HEK293 (cell line): ENCODE results near the gene CLK1.

Experiments used
- CTCF ChIA-PET: fragments of 350-600 bp; formaldehyde crosslinking; extraction: SDS; loops from one replicate; lab custom pipeline; 2021; ENCODE audit warnings: antibody characterized with exemption; lab: Yijun Ruan, JAX
- POLR2A ChIA-PET: fragments of 300-600 bp; formaldehyde crosslinking; extraction: SDS; loops from one replicate; lab custom pipeline; 2020; ENCODE audit warnings: antibody characterized with exemption, inconsistent platforms; lab: Yijun Ruan, JAX
- H3K27ac ChIP-seq: fragments of 200-500 bp; sonication (Bioruptor generic); 2 replicates; pipeline ENCODE4 v1.5.1; 2014; ENCODE audit warnings: low read depth, low read length, control low read depth, inconsistent platforms; ENCODE audit errors: extremely low read depth
- H3K36me3 ChIP-seq, 2 experiments: fragments of 200-500 bp in 1 of 2; sonication (Bioruptor generic) in 1 of 2; 1 replicate in 1 of 2; 2 replicates in 1 of 2; pipeline ENCODE4 v1.5.1; 2014 to 2017; ENCODE audit warnings: inconsistent platforms in 2 of 2, low read length in 2 of 2; ENCODE audit not compliant: control insufficient read depth in 2 of 2, insufficient read depth in 1 of 2
- H3K4me1 ChIP-seq: fragments of 200-500 bp; sonication (Bioruptor generic); 2 replicates; pipeline ENCODE4 v1.5.1; 2014; ENCODE audit warnings: mild to moderate bottlenecking, low read length, inconsistent platforms; ENCODE audit not compliant: control insufficient read depth, insufficient read depth
- H3K4me3 ChIP-seq: 2 replicates; pipeline ENCODE4 v1.5.1; 2011; ENCODE audit warnings: low read depth, mild to moderate bottlenecking, control low read depth, low read length, moderate library complexity
- H3K9me3 ChIP-seq: fragments of 200-500 bp; sonication (Bioruptor generic); 2 replicates; pipeline ENCODE4 v1.5.1; 2014; ENCODE audit warnings: low read depth, low read length, inconsistent platforms; ENCODE audit not compliant: control insufficient read depth, insufficient read depth
- KLF1 ChIP-seq: fragments of 450-650 bp; formaldehyde crosslinking; IDR thresholded peaks from 2 replicates; pipeline ENCODE4 v1.5.1; 2016; ENCODE audit warnings: missing biosample characterization, missing genetic modification characterization
- REPIN1 ChIP-seq: fragments of 450-650 bp; formaldehyde crosslinking; IDR thresholded peaks from 2 replicates; pipeline ENCODE4 v1.5.1; 2017; ENCODE audit warnings: missing biosample characterization, missing genetic modification characterization, low read depth
- SCRT1 ChIP-seq: fragments of 450-650 bp; formaldehyde crosslinking; IDR thresholded peaks from 2 replicates; pipeline ENCODE4 v1.5.1; 2016; ENCODE audit warnings: missing biosample characterization, missing genetic modification characterization, borderline replicate concordance
- SP2 ChIP-seq: fragments of 450-650 bp; formaldehyde crosslinking; IDR thresholded peaks from 2 replicates; pipeline ENCODE4 v1.5.1; 2016; ENCODE audit warnings: missing biosample characterization, missing genetic modification characterization
- SP7 ChIP-seq: fragments of 450-650 bp; formaldehyde crosslinking; IDR thresholded peaks from 2 replicates; pipeline ENCODE4 v1.5.1; 2016; ENCODE audit warnings: missing biosample characterization, missing genetic modification characterization
- WT1 ChIP-seq: fragments of 450-650 bp; formaldehyde crosslinking; IDR thresholded peaks from 2 replicates; pipeline ENCODE4 v1.5.1; 2016; ENCODE audit warnings: missing biosample characterization, missing genetic modification characterization
- ZFHX2 ChIP-seq: fragments of 450-650 bp; formaldehyde crosslinking; conservative IDR thresholded peaks from 2 replicates; pipeline ENCODE4 v1.5.1; 2016; ENCODE audit warnings: missing biosample characterization, missing genetic modification characterization
- ZFP37 ChIP-seq: fragments of 450-650 bp; formaldehyde crosslinking; IDR thresholded peaks from 2 replicates; pipeline ENCODE4 v1.5.1; 2016; ENCODE audit warnings: missing biosample characterization, missing genetic modification characterization
- ZNF138 ChIP-seq: fragments of 450-650 bp; formaldehyde crosslinking; IDR thresholded peaks from 2 replicates; pipeline ENCODE4 v1.5.1; 2016; ENCODE audit warnings: missing biosample characterization, missing genetic modification characterization, borderline replicate concordance
- ZNF140 ChIP-seq: fragments of 450-650 bp; formaldehyde crosslinking; IDR thresholded peaks from 2 replicates; pipeline ENCODE4 v1.5.1; 2016; ENCODE audit warnings: missing biosample characterization, missing genetic modification characterization
- ZNF2 ChIP-seq: fragments of 450-650 bp; formaldehyde crosslinking; IDR thresholded peaks from 2 replicates; pipeline ENCODE4 v1.5.1; 2016; ENCODE audit warnings: missing biosample characterization, missing genetic modification characterization
- ZNF214 ChIP-seq: fragments of 450-650 bp; formaldehyde crosslinking; IDR thresholded peaks from 2 replicates; pipeline ENCODE4 v1.5.1; 2017; ENCODE audit warnings: missing biosample characterization, mild to moderate bottlenecking, missing genetic modification characterization, borderline replicate concordance
- ZNF248 ChIP-seq: fragments of 450-650 bp; formaldehyde crosslinking; IDR thresholded peaks from 2 replicates; pipeline ENCODE4 v1.5.1; 2017; ENCODE audit warnings: missing biosample characterization, missing genetic modification characterization
- ZNF292 ChIP-seq: fragments of 450-650 bp; formaldehyde crosslinking; IDR thresholded peaks from 2 replicates; pipeline ENCODE4 v1.5.1; 2016; ENCODE audit warnings: low read depth, missing biosample characterization, missing genetic modification characterization, borderline replicate concordance
- ZNF341 ChIP-seq: fragments of 450-650 bp; formaldehyde crosslinking; IDR thresholded peaks from 2 replicates; pipeline ENCODE4; 2016; ENCODE audit warnings: low read depth, missing biosample characterization, missing genetic modification characterization
- ZNF350 ChIP-seq: fragments of 450-650 bp; formaldehyde crosslinking; IDR thresholded peaks from 2 replicates; pipeline ENCODE4 v1.5.0; 2017; ENCODE audit warnings: missing biosample characterization, mild to moderate bottlenecking, missing genetic modification characterization
- ZNF366 ChIP-seq: fragments of 450-650 bp; formaldehyde crosslinking; conservative IDR thresholded peaks from 2 replicates; pipeline ENCODE4 v1.5.1; 2016; ENCODE audit warnings: missing biosample characterization, missing genetic modification characterization
- ZNF37A ChIP-seq: fragments of 450-650 bp; IDR thresholded peaks from 2 replicates; pipeline ENCODE4 v1.5.1; 2018; ENCODE audit warnings: missing biosample characterization, missing genetic modification characterization
- ZNF514 ChIP-seq: fragments of 450-650 bp; formaldehyde crosslinking; IDR thresholded peaks from 2 replicates; pipeline ENCODE4 v1.5.1; 2016; ENCODE audit warnings: missing biosample characterization, missing genetic modification characterization
- ZNF544 ChIP-seq: fragments of 450-650 bp; formaldehyde crosslinking; IDR thresholded peaks from 2 replicates; pipeline ENCODE4 v1.5.0; 2017; ENCODE audit warnings: missing biosample characterization, missing genetic modification characterization
- ZNF548 ChIP-seq: fragments of 450-650 bp; formaldehyde crosslinking; IDR thresholded peaks from 2 replicates; pipeline ENCODE4 v1.5.1; 2016; ENCODE audit warnings: missing biosample characterization, missing genetic modification characterization
- ZNF555 ChIP-seq: fragments of 450-650 bp; formaldehyde crosslinking; conservative IDR thresholded peaks from 2 replicates; pipeline ENCODE4 v1.5.1; 2017; ENCODE audit warnings: missing biosample characterization, mild to moderate bottlenecking, missing genetic modification characterization, inconsistent platforms
- ZNF585B ChIP-seq: fragments of 450-650 bp; formaldehyde crosslinking; IDR thresholded peaks from 2 replicates; pipeline ENCODE4 v1.5.1; 2016; ENCODE audit warnings: missing biosample characterization, missing genetic modification characterization
- ZNF624 ChIP-seq: fragments of 450-650 bp; formaldehyde crosslinking; IDR thresholded peaks from 2 replicates; pipeline ENCODE4 v1.5.1; 2017; ENCODE audit warnings: missing biosample characterization, missing genetic modification characterization
- ZNF629 ChIP-seq: fragments of 450-650 bp; formaldehyde crosslinking; IDR thresholded peaks from 2 replicates; pipeline ENCODE4 v1.5.1; 2017; ENCODE audit warnings: missing biosample characterization, missing genetic modification characterization
- ZNF843 ChIP-seq: fragments of 450-650 bp; formaldehyde crosslinking; IDR thresholded peaks from 2 replicates; pipeline ENCODE4 v1.5.1; 2016; ENCODE audit warnings: missing biosample characterization, missing genetic modification characterization
- ZSCAN16 ChIP-seq: fragments of 450-650 bp; formaldehyde crosslinking; IDR thresholded peaks from 2 replicates; pipeline ENCODE4 v1.5.1; 2016; ENCODE audit warnings: missing biosample characterization, missing genetic modification characterization
- TF ChIP-seq, protein P1 (sequence below): fragments of 450-650 bp; formaldehyde crosslinking; IDR thresholded peaks from 2 replicates; pipeline ENCODE4 v1.5.1; 2016; ENCODE audit warnings: missing biosample characterization, missing genetic modification characterization
- TF ChIP-seq, protein P2 (sequence below): IDR thresholded peaks from 2 replicates; pipeline ENCODE4 v1.6.1; 2011; ENCODE audit warnings: mild to moderate bottlenecking, low read depth, low read length, borderline replicate concordance
- TF ChIP-seq, protein P3 (sequence below): fragments of 450-650 bp; formaldehyde crosslinking; IDR thresholded peaks from 2 replicates; pipeline ENCODE4 v1.5.1; 2017; ENCODE audit warnings: missing biosample characterization, missing genetic modification characterization
- TF ChIP-seq, protein P4 (sequence below): fragments of 450-650 bp; formaldehyde crosslinking; IDR thresholded peaks from 2 replicates; pipeline ENCODE4 v1.5.1; 2016; ENCODE audit warnings: missing biosample characterization, missing genetic modification characterization

The CLK1 gene

DNA sequence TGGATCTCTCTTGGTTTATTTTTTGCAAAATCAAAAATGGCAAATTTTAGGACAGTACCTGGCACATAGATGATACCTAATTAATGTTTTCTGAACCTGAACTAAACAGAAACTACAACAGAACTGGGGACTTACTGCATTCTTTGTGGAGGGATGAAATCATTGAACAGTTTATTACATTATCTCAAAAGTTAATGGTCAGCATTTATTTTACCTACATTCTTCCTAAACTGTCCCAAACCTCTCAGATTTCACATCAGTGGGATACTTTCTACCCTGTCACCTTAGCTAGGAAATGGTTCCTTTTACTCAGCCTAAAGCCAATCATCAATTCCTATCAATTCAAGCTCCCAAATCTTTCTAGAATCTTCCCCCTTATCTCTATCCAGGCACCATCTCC, 35.0 kb upstream of the CLK1 start:
- Histone ChIP-seq H3K27ac (no peak overlapping the region), H3K9me3 (no peaks in the 10 kb centered on the region), H3K36me3 (peaks cover 77 to 88% of the 10 kb centered on the region in 2 experiments), H3K4me1 (no peaks in the 10 kb centered on the region)
- CTCF ChIA-PET, result interaction anchor here (0.7 kb wide), 1 partner anchor 278 kb away, joined by 3 read pairs; no protein-coding TSS in a partner anchor
- TF ChIP-seq KLF1 (no peak), ZFP37 (tag by site-specific recombination) (no peak)
- TF ChIP-seq, all 188 proteins: peak for 0
- H3K4me3 ChIP-seq, result no peak overlapping the region
- POLR2A ChIA-PET, result no interaction called here

DNA sequence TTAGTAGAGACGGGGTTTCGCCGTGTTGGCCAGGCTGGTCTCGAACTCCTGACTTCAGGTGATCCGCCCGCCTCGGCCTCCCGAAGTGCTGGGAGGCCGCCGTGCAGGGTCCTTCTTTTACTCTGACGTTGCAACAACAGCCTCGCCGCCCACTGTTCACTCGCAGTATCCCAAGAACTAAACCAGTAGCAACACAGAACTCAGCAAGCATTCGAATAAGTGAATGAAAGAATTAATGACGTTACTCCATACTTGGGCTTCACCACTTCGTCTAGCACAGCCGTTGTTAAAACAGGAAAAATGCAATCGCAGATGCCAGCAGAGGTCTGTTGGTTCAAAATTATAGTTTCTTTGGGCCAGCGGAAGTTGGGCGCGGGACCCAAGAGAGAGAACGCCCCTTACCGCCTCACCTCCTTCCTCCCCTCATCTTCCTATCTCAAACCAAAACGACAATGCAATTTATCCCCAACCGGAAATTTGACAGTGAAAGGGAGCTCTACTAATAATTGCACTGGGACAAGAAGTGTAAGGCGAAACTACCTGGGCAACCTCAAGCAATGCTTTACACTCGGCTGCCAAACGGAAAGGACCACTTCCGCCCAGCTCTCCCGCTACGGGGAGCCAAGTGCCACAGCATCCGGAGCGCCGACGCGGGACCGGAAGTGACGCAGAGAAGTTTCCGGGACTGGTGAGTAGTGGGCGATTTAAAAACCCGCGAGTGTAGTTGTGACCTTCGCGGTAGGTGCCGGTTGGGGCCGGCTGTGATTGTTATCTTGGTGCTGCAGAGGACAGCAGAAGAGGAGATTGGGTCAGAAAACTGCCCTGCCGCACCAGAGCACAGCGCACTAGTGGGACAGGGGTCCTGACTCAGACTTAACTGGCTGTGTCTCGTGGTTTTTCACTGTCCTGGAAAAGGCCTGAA, 24.5 kb upstream of the CLK1 start, which contains the start of the genes NIF3L1 and PPIL3:
Gene NIF3L1, plus strand, starts transcription at position 668 of the 922 bp plus-strand sequence. CDS start 2,573 bp downstream, outside the sequence.
Gene PPIL3, minus strand, starts transcription at position 374 of the 922 bp plus-strand sequence. CDS start 1,462 bp downstream, outside the sequence.
- POLR2A ChIA-PET, result interaction anchor here (0.7 to 3.6 kb wide), 16 partner anchors 9 to 294 kb away, joined by 3 to 36 read pairs (median 4); partner anchors contain the start of genes BZW1, CASP10, CFLAR and CLK1
- H3K36me3 ChIP-seq, result peaks cover 34 to 44% of the 10 kb centered on the region in 2 experiments
- no peak for TF ChIP-seq ZNF248 (tag by site-specific recombination)
- no peak for TF ChIP-seq ZNF514 (tag by site-specific recombination)
- no peak for TF ChIP-seq ZNF350 (tag by site-specific recombination)
- peak; percentile 51; the same call in 1 of the 2 replicates for TF ChIP-seq ZNF843 (tag by site-specific recombination)
- TF ChIP-seq, protein P1, sequence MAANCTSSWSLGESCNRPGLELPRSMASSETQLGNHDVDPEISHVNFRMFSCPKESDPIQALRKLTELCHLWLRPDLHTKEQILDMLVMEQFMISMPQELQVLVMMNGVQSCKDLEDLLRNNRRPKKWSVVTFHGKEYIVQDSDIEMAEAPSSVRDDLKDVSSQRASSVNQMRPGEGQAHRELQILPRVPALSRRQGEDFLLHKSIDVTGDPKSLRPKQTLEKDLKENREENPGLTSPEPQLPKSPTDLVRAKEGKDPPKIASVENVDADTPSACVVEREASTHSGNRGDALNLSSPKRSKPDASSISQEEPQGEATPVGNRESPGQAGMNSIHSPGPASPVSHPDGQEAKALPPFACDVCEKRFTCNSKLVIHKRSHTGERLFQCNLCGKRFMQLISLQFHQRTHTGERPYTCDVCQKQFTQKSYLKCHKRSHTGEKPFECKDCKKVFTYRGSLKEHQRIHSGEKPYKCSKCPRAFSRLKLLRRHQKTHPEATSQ (tag by site-specific recombination), result peak; percentile 78; the same call in 1 of the 2 replicates
- no peak for TF ChIP-seq ZNF214 (tag by site-specific recombination)
- TF ChIP-seq, protein P2, sequence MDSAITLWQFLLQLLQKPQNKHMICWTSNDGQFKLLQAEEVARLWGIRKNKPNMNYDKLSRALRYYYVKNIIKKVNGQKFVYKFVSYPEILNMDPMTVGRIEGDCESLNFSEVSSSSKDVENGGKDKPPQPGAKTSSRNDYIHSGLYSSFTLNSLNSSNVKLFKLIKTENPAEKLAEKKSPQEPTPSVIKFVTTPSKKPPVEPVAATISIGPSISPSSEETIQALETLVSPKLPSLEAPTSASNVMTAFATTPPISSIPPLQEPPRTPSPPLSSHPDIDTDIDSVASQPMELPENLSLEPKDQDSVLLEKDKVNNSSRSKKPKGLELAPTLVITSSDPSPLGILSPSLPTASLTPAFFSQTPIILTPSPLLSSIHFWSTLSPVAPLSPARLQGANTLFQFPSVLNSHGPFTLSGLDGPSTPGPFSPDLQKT, result peak; percentile 77
- no peak for TF ChIP-seq ZNF140 (tag by site-specific recombination)
- TF ChIP-seq REPIN1, result 0 out of 2 replicates have a peak, but pooled peaks have one; percentile 6
- TF ChIP-seq SP2 (tag by site-specific recombination), result peak; percentile 82
- TF ChIP-seq ZNF555 (tag by site-specific recombination), result no peak
- TF ChIP-seq ZNF544 (tag by site-specific recombination), result no peak
- TF ChIP-seq ZNF629, result peak; percentile 89
- no peak for TF ChIP-seq SCRT1
- TF ChIP-seq ZNF624 (tag by site-specific recombination), result no peak
- TF ChIP-seq ZNF341, result peak; percentile 25
- TF ChIP-seq, protein P3, sequence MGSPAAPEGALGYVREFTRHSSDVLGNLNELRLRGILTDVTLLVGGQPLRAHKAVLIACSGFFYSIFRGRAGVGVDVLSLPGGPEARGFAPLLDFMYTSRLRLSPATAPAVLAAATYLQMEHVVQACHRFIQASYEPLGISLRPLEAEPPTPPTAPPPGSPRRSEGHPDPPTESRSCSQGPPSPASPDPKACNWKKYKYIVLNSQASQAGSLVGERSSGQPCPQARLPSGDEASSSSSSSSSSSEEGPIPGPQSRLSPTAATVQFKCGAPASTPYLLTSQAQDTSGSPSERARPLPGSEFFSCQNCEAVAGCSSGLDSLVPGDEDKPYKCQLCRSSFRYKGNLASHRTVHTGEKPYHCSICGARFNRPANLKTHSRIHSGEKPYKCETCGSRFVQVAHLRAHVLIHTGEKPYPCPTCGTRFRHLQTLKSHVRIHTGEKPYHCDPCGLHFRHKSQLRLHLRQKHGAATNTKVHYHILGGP (tag by site-specific recombination), result no peak
- no peak for TF ChIP-seq ZNF548
- TF ChIP-seq ZNF37A (tag by site-specific recombination), result no peak
- peak; percentile 84 for TF ChIP-seq SP7 (tag by site-specific recombination)
- no peak for TF ChIP-seq ZNF138 (tag by site-specific recombination)
- peak; percentile 53; the same call in 1 of the 2 replicates for TF ChIP-seq ZFHX2 (tag by site-specific recombination)
- TF ChIP-seq ZNF366 (tag by site-specific recombination), result peak; percentile 99
- TF ChIP-seq ZNF2, result peak; percentile 89
- no peak; the same call in 1 of the 2 replicates for TF ChIP-seq WT1 (tag by site-specific recombination)
- TF ChIP-seq ZNF585B (tag by site-specific recombination), result no peak
- TF ChIP-seq, protein P4, sequence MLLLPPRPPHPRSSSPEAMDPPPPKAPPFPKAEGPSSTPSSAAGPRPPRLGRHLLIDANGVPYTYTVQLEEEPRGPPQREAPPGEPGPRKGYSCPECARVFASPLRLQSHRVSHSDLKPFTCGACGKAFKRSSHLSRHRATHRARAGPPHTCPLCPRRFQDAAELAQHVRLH (tag by site-specific recombination), result peak; percentile 88
- no peak for TF ChIP-seq ZNF292 (tag by site-specific recombination)
- peak; percentile 53; the same call in 1 of the 2 replicates for TF ChIP-seq ZSCAN16

More for the DNA sequence above, 24.5 kb upstream of the CLK1 start, which contains the start of the genes NIF3L1 and PPIL3:
- Histone ChIP-seq H3K27ac (peak within 1 kb of the TSS; percentile 91), H3K4me3 (peak within 1 kb of the TSS; percentile 79), H3K9me3 (no peaks in the 10 kb centered on the region), H3K4me1 (peaks cover 5% of the 10 kb centered on the region)
- CTCF ChIA-PET, result interaction anchor here (0.7 to 1.0 kb wide), 3 partner anchors 12 to 551 kb away, joined by 3 to 4 read pairs (median 3); no protein-coding TSS in a partner anchor
